Neural crest cell (in vitro differentiated cells): Measurements from ENCODE around the gene CTAG1B. TPM values are rescaled to one million over a fixed set of nuclear protein-coding genes. Genes with fewer than 3 reads are reported as not detected.
"Not testable (repeated sequence)": the region's sequence is repeated elsewhere in the genome, so short reads cannot be mapped to it uniquely, and the experiment has no call there.

Experiments used
- DNase-seq: peaks from one replicate; pipeline ENCODE4 v3.0.0; 2021; ENCODE audit warnings: low read depth, mixed read lengths, low spot score
- H3K27ac Mint-ChIP-seq: one replicate; pipeline ENCODE4 v1.8.0; 2021; ENCODE audit warnings: mild to moderate bottlenecking, mixed read lengths; ENCODE audit not compliant: unreplicated experiment
- H3K27me3 Mint-ChIP-seq: 2 replicates; pipeline ENCODE4 v1.8.0; 2021; ENCODE audit warnings: low read depth, mild to moderate bottlenecking, mixed read lengths
- H3K36me3 Mint-ChIP-seq: 2 replicates; pipeline ENCODE4 v1.8.0; 2021; ENCODE audit warnings: low read depth, mild to moderate bottlenecking, mixed read lengths
- H3K4me1 Mint-ChIP-seq: 2 replicates; pipeline ENCODE4 v1.8.0; 2021; ENCODE audit warnings: mixed read lengths
- H3K4me3 Mint-ChIP-seq: one replicate; pipeline ENCODE4 v1.8.0; 2021; ENCODE audit warnings: mild to moderate bottlenecking, mixed read lengths
- H3K9me3 Mint-ChIP-seq: 2 replicates; pipeline ENCODE4 v1.8.0; 2021; ENCODE audit warnings: mixed read lengths
- total RNA-seq: library from RNA; stranded (reverse); gene quantifications from 2 replicates; pipeline ENCODE4 v1.2.1, GENCODE V29; 2021
- TF ChIP-seq, protein P1 (sequence below): fragments of 200-600 bp; sonication (generic); conservative IDR thresholded peaks from 2 replicates; pipeline ENCODE4 v1.5.0; 2021; ENCODE audit warnings: antibody characterized with exemption, mild to moderate bottlenecking

The CTAG1B gene
- total RNA-seq, 1 donor from 2014 or later, result not detected

- H3K27ac Mint-ChIP-seq, H3K9me3 Mint-ChIP-seq, H3K4me3 Mint-ChIP-seq, H3K4me1 Mint-ChIP-seq, H3K27me3 Mint-ChIP-seq, H3K36me3 Mint-ChIP-seq, DNase-seq: not testable (repeated sequence)
Observed at GRCh38 chrX:154633661-154634060, 14.6 kb upstream of the CTAG1B start.

- H3K36me3 Mint-ChIP-seq, H3K4me1 Mint-ChIP-seq, H3K4me3 Mint-ChIP-seq, H3K9me3 Mint-ChIP-seq, H3K27me3 Mint-ChIP-seq, DNase-seq, H3K27ac Mint-ChIP-seq: not testable (repeated sequence)
Observed at GRCh38 chrX:154630949-154631348, 11.9 kb upstream of the CTAG1B start.

DNA sequence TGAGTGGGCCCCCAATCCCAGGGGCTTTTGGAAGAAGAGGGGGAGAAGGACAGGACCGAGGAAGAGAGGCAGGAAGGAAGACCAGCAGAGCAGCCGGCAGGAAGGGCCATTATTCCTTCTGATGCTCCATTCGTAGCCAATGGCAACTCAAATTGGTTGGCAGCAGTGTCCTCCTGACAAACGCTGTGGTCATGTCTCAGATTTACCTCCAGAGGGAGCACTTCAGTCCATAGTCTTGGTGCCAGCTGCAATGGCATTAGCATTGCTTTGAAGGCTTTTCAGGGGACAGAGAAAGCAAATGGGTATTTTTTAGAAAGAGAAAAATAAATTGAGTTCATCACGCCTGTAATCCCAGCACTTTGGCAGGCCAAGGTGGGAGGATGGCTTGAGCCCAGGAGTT is 9.9 kb upstream of the CTAG1B start:
- H3K4me3 Mint-ChIP-seq, H3K27me3 Mint-ChIP-seq, H3K4me1 Mint-ChIP-seq: not testable (repeated sequence)

DNA sequence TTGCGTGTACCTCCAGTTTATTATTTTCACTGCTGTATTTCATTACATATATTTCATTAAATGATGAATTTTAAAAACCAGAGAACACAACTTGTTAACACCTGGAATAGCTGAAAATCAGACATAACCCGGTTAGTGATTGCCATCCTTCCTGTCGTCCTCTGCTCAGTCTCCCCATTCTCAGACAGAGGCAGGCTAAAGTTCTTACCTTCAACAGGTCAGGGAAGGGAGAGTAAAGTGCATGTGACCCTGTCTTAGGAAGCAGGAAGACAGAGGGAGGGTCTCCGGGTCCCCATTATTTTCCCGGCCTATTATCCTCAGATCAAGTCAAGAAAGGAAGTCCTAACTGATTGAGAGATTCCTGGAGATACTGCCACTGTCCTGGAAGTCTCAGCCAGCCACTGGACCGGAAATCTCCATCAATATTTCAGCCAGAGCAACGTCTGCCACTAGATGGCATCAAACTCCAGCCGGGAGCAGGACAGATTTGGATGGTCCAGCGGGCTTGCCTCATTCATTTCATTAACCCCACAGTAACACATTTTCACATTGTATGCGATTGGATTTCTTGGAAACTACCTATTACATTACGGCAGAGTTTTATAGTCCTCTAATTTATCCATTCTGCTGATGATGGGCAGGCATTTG is 1.8 kb upstream of the CTAG1B start:
- H3K27ac Mint-ChIP-seq, DNase-seq, H3K4me1 Mint-ChIP-seq, H3K9me3 Mint-ChIP-seq, H3K4me3 Mint-ChIP-seq, H3K27me3 Mint-ChIP-seq, H3K36me3 Mint-ChIP-seq: not testable (repeated sequence)
- TF ChIP-seq, protein P1, sequence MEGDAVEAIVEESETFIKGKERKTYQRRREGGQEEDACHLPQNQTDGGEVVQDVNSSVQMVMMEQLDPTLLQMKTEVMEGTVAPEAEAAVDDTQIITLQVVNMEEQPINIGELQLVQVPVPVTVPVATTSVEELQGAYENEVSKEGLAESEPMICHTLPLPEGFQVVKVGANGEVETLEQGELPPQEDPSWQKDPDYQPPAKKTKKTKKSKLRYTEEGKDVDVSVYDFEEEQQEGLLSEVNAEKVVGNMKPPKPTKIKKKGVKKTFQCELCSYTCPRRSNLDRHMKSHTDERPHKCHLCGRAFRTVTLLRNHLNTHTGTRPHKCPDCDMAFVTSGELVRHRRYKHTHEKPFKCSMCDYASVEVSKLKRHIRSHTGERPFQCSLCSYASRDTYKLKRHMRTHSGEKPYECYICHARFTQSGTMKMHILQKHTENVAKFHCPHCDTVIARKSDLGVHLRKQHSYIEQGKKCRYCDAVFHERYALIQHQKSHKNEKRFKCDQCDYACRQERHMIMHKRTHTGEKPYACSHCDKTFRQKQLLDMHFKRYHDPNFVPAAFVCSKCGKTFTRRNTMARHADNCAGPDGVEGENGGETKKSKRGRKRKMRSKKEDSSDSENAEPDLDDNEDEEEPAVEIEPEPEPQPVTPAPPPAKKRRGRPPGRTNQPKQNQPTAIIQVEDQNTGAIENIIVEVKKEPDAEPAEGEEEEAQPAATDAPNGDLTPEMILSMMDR, result peak; percentile 17

More for the DNA sequence above, 9.9 kb upstream of the CTAG1B start:
- H3K9me3 Mint-ChIP-seq, H3K27ac Mint-ChIP-seq, DNase-seq, H3K36me3 Mint-ChIP-seq: not testable (repeated sequence)

DNA sequence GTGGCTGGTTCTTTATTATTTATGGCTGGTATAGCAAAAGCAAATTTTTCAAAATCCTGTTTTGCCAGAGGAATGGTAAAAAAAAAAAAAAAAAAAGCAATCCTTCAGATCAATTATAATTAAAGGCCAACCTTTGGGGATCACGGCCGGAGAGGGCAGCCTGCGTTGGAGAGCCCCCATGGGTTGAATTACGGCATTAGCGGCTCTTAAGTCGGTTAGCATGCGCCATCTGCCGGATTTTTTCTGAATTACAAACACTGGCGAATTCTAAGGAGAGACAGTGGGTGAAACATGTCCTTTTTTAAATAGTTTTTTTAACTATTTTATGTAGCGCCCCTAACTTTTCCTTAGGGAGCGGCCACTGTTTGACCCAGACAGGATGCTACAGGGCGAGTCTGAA is 5.5 kb downstream of the CTAG1B start:
- H3K4me1 Mint-ChIP-seq, H3K27ac Mint-ChIP-seq, H3K36me3 Mint-ChIP-seq, H3K9me3 Mint-ChIP-seq, DNase-seq, H3K27me3 Mint-ChIP-seq, H3K4me3 Mint-ChIP-seq: not testable (repeated sequence)

DNA sequence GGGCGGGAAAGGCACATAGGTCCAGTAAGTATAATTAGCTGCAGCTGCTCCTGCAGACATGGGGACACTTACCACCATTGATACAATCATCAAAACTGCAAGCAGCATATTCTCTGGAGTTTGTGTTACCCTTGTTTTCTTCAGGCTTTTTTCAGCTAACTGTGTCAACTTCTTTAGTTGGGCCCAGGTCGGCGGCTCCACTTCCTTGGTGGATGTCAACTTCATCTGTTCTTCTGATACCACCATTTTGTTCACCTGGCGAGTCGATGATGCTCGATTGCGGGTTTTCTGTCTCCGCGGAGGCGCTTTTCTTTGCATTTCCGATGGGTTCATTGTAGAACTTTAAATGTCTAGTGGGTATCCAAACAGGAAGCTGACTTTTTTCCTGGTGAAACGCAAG is 7.9 kb downstream of the CTAG1B start:
- H3K4me3 Mint-ChIP-seq, H3K4me1 Mint-ChIP-seq, H3K27me3 Mint-ChIP-seq, H3K9me3 Mint-ChIP-seq, H3K36me3 Mint-ChIP-seq, H3K27ac Mint-ChIP-seq, DNase-seq: not testable (repeated sequence)

DNA sequence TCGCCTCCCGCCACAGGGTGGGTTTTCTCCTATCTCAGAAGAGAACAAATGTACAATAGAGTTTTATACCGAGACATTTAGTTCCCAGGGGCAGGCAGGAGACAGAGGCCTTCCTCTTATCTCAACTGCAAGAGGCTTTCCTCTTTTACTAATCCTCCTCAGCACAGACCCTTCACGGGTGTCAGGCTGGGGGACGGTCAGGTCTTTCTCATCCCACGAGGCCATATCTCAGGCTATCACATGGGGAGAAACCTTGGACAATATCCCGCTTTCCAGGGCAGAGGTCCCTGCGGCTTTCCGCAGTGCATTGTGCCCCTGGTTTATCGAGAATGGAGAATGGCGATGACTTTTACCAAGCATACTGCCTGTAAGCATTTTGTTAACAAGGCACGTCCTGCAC is 10.3 kb downstream of the CTAG1B start:
- H3K4me3 Mint-ChIP-seq, H3K36me3 Mint-ChIP-seq, H3K27ac Mint-ChIP-seq, H3K4me1 Mint-ChIP-seq, H3K9me3 Mint-ChIP-seq, DNase-seq, H3K27me3 Mint-ChIP-seq: not testable (repeated sequence)

- not testable (repeated sequence) for H3K36me3 Mint-ChIP-seq, DNase-seq, H3K9me3 Mint-ChIP-seq, H3K4me1 Mint-ChIP-seq, H3K27me3 Mint-ChIP-seq, H3K27ac Mint-ChIP-seq, H3K4me3 Mint-ChIP-seq
Observed at GRCh38 chrX:154607976-154608375, 11.1 kb downstream of the CTAG1B start.

DNA sequence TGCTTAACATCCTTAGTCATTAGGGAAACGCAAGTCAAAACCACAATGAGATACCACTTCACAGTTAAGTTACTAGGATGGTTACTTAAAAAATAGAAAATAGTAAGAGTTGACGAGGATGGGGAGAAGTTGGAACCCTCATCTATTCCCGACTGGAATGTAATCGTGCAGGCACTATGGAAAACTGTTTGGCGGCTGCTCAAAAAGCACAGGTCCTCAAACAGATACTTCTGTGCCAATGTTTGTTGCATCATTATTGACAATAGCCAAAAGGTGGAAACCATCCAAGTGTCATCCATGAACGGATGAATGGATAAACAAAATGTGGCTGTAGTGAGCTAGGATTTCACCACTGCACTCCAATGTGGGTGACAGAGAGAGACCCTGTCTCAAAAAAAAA is 11.7 kb downstream of the CTAG1B start:
- peaks cover 6% of the 10 kb centered on the region for H3K27me3 Mint-ChIP-seq
- no peaks in the 10 kb centered on the region for H3K36me3 Mint-ChIP-seq
- TF ChIP-seq, protein P1, result no peak
- no peak overlapping the region for H3K27ac Mint-ChIP-seq
- H3K4me3 Mint-ChIP-seq, result no peak overlapping the region
- peaks cover 5% of the 10 kb centered on the region for H3K9me3 Mint-ChIP-seq
- H3K4me1 Mint-ChIP-seq, result no peaks in the 10 kb centered on the region
- DNase-seq, result no peak
